IMR-90 (cell line): ENCODE results near the gene SERPINA1. TPM values are rescaled to one million over a fixed set of nuclear protein-coding genes. Genes with fewer than 3 reads are reported as not detected.

Source experiments
- ATAC-seq: fragments of 200-7000 bp; cut with Tn5 transposase; 2 replicates; pipeline ENCODE4 v1.9.1; 2020; ENCODE audit warnings: low read depth, mild to moderate bottlenecking, moderate library complexity
- BruUV-seq: library from RNA; stranded (reverse); fragments of 400-500 nt; replicated peaks from 2 replicates; lab custom pipeline; 2021; lab: Mats Ljungman, UMichigan
- CTCF ChIA-PET: fragments of 300-600 bp; formaldehyde crosslinking; extraction: SDS; loops from one replicate; lab custom pipeline; 2021; ENCODE audit warnings: antibody characterized with exemption; lab: Yijun Ruan, JAX
- POLR2A ChIA-PET: fragments of 300-600 bp; sonication (Branson Sonifier 250); formaldehyde crosslinking; loops from one replicate; lab custom pipeline; 2022; ENCODE audit warnings: antibody characterized with exemption; ENCODE audit not compliant: unreplicated experiment; lab: Charles Lee
- DNase-seq: peaks from one replicate; pipeline ENCODE4 v3.0.0; 2013
- H2AFZ ChIP-seq: replicated peaks from 2 replicates; pipeline ENCODE3; 2013; ENCODE audit warnings: low read length, mild to moderate bottlenecking; ENCODE audit not compliant: poor library complexity
- H2AK5ac ChIP-seq: 2 replicates; pipeline ENCODE4 v1.6.1; 2013; ENCODE audit warnings: low read depth, low read length, inconsistent platforms
- H2AK9ac ChIP-seq: replicated peaks from 2 replicates; pipeline ENCODE3; 2013; ENCODE audit warnings: mild to moderate bottlenecking, low read depth, low read length, moderate library complexity; ENCODE audit not compliant: poor library complexity
- H2BK120ac ChIP-seq: 2 replicates; pipeline ENCODE4 v1.6.1; 2013; ENCODE audit warnings: low read depth, low read length, inconsistent platforms
- H2BK15ac ChIP-seq: 3 replicates; pipeline ENCODE4 v1.6.1; 2013; ENCODE audit warnings: low read depth, low read length, inconsistent platforms
- H2BK20ac ChIP-seq: 2 replicates; pipeline ENCODE4 v1.6.1; 2013; ENCODE audit warnings: low read depth, mild to moderate bottlenecking, inconsistent platforms, low read length, moderate library complexity
- H2BK5ac ChIP-seq: 2 replicates; pipeline ENCODE4 v1.6.1; 2013; ENCODE audit warnings: mild to moderate bottlenecking, low read depth, low read length, inconsistent platforms; ENCODE audit not compliant: poor library complexity, severe bottlenecking
- H3K14ac ChIP-seq: replicated peaks from 2 replicates; pipeline ENCODE4 v1.6.1; 2013; ENCODE audit warnings: low read depth, low read length, inconsistent platforms
- H3K18ac ChIP-seq: 2 replicates; pipeline ENCODE4 v1.6.1; 2013; ENCODE audit warnings: low read depth, low read length, control low read depth
- H3K23ac ChIP-seq: 2 replicates; pipeline ENCODE4 v1.6.1; 2013; ENCODE audit warnings: low read depth, low read length, inconsistent platforms
- H3K27ac ChIP-seq: 2 replicates; pipeline ENCODE4 v1.5.1; 2013; ENCODE audit warnings: mild to moderate bottlenecking, control low read depth, low read length; ENCODE audit not compliant: insufficient read depth
- H3K27me3 ChIP-seq: 2 replicates; pipeline ENCODE4 v1.6.1; 2013; ENCODE audit warnings: low read length; ENCODE audit not compliant: control insufficient read depth, insufficient read depth
- H3K36me3 ChIP-seq: 2 replicates; pipeline ENCODE4 v1.6.1; 2013; ENCODE audit warnings: low read length, mixed read lengths; ENCODE audit not compliant: control insufficient read depth, insufficient read depth
- H3K4ac ChIP-seq: 2 replicates; pipeline ENCODE4 v1.6.1; 2013; ENCODE audit warnings: low read depth, low read length, inconsistent platforms
- H3K4me1 ChIP-seq: 2 replicates; pipeline ENCODE4 v1.6.1; 2013; ENCODE audit warnings: low read length, mixed read lengths; ENCODE audit not compliant: control insufficient read depth, insufficient read depth
- H3K4me2 ChIP-seq: 2 replicates; pipeline ENCODE4 v1.6.1; 2013; ENCODE audit warnings: low read depth, mild to moderate bottlenecking, control low read depth, low read length, moderate library complexity
- H3K4me3 ChIP-seq: 2 replicates; pipeline ENCODE4 v1.5.1; 2013; ENCODE audit warnings: low read depth, mild to moderate bottlenecking, control low read depth, low read length, moderate library complexity; ENCODE audit not compliant: insufficient read depth
- H3K56ac ChIP-seq: 2 replicates; pipeline ENCODE4 v1.6.1; 2013; ENCODE audit warnings: low read length, inconsistent platforms; ENCODE audit not compliant: insufficient read depth; ENCODE audit errors: extremely low read depth
- H3K79me1 ChIP-seq, 2 experiments: 2 replicates each; pipeline ENCODE4 v1.6.1; 2013; ENCODE audit warnings: low read length in 2 of 2, inconsistent platforms in 1 of 2, low read depth in 1 of 2
- H3K9ac ChIP-seq: 2 replicates; pipeline ENCODE4 v1.6.1; 2013; ENCODE audit warnings: low read depth, low read length, control low read depth
- H3K9me1 ChIP-seq: 2 replicates; pipeline ENCODE4 v1.6.1; 2013; ENCODE audit warnings: low read length, inconsistent platforms; ENCODE audit not compliant: insufficient read depth
- H3K9me3 ChIP-seq: 2 replicates; pipeline ENCODE4 v1.6.1; 2013; ENCODE audit warnings: low read length; ENCODE audit not compliant: control insufficient read depth, insufficient read depth
- H4K20me1 ChIP-seq: 2 replicates; pipeline ENCODE4 v1.6.1; 2013; ENCODE audit warnings: low read length, inconsistent platforms; ENCODE audit not compliant: insufficient read depth
- H4K5ac ChIP-seq: 2 replicates; pipeline ENCODE4 v1.6.1; 2013; ENCODE audit warnings: mild to moderate bottlenecking, low read depth, low read length, control low read depth
- H4K8ac ChIP-seq, 2 experiments: 2 replicates each; pipeline ENCODE4 v1.6.1; 2013; ENCODE audit warnings: low read depth in 2 of 2, low read length in 2 of 2, control low read depth in 1 of 2, inconsistent platforms in 1 of 2
- H4K91ac ChIP-seq: 2 replicates; pipeline ENCODE4 v1.6.1; 2013; ENCODE audit warnings: low read depth, low read length, inconsistent platforms; ENCODE audit not compliant: insufficient read depth
- BHLHE40 ChIP-seq: fragments of 150-350 bp; IDR thresholded peaks from 2 replicates; pipeline ENCODE4 v1.6.1; 2016; ENCODE audit warnings: mild to moderate bottlenecking, low read depth, low read length
- CEBPB ChIP-seq: IDR thresholded peaks from 2 replicates; pipeline ENCODE4 v1.6.1; 2012; ENCODE audit warnings: low read depth, low read length, improper control_type of control experiment
- CHD1 ChIP-seq: IDR thresholded peaks from 2 replicates; pipeline ENCODE4 v1.6.1; 2012; ENCODE audit warnings: low read depth, low read length, improper control_type of control experiment
- CTCF ChIP-seq: conservative IDR thresholded peaks from 2 replicates; pipeline ENCODE4 v1.5.1; 2012; ENCODE audit warnings: mild to moderate bottlenecking, low read depth, low read length, improper control_type of control experiment
- FOS ChIP-seq: fragments of 150-350 bp; IDR thresholded peaks from 2 replicates; pipeline ENCODE4 v1.6.1; 2016; ENCODE audit warnings: low read depth, low read length
- MAFK ChIP-seq: IDR thresholded peaks from 2 replicates; pipeline ENCODE4 v1.6.1; 2012; ENCODE audit warnings: low read depth, low read length, improper control_type of control experiment
- MAZ ChIP-seq: IDR thresholded peaks from 2 replicates; pipeline ENCODE4 v1.6.1; 2012; ENCODE audit warnings: low read depth, mild to moderate bottlenecking, low read length, improper control_type of control experiment, moderate library complexity, borderline replicate concordance
- MXI1 ChIP-seq: IDR thresholded peaks from 2 replicates; pipeline ENCODE4 v1.6.1; 2012; ENCODE audit warnings: low read depth, mild to moderate bottlenecking, low read length, moderate library complexity, borderline replicate concordance
- NFE2L2 ChIP-seq: fragments of 150-350 bp; IDR thresholded peaks from 2 replicates; pipeline ENCODE4 v1.6.1; 2016; ENCODE audit warnings: low read depth, mild to moderate bottlenecking, low read length
- POLR2A ChIP-seq: IDR thresholded peaks from 2 replicates; pipeline ENCODE4 v1.6.1; 2012; ENCODE audit warnings: mild to moderate bottlenecking, low read depth, low read length
- RCOR1 ChIP-seq: IDR thresholded peaks from 2 replicates; pipeline ENCODE4 v1.6.1; 2012; ENCODE audit warnings: mild to moderate bottlenecking, low read length, improper control_type of control experiment; ENCODE audit not compliant: insufficient replicate concordance
- RFX5 ChIP-seq: IDR thresholded peaks from 2 replicates; pipeline ENCODE4 v1.8.0; 2012; ENCODE audit warnings: low read depth, mild to moderate bottlenecking, low read length, moderate library complexity
- SMC3 ChIP-seq: fragments of 150-350 bp; IDR thresholded peaks from 2 replicates; pipeline ENCODE4 v1.6.1; 2016; ENCODE audit warnings: low read depth, mild to moderate bottlenecking, antibody characterized with exemption, low read length, moderate library complexity
- USF2 ChIP-seq: fragments of 150-350 bp; IDR thresholded peaks from 2 replicates; pipeline ENCODE4 v1.6.1; 2017; ENCODE audit warnings: mild to moderate bottlenecking, antibody characterized with exemption, low read length, low read depth
- WGBS, 2 experiments: methylation state at CpG; one replicate each; pipeline versions ENCODE4 v1.1.5 to v1.1.7; 2013; ENCODE audit warnings: missing lambda C conversion rate in 2 of 2; ENCODE audit not compliant: insufficient read length in 1 of 2; ENCODE audit errors: extremely low coverage in 2 of 2; 5-methylcytosine and 5-hydroxymethylcytosine counted together
- dilution Hi-C: fragments of 300-500 bp; cut with HindIII; formaldehyde crosslinking; loops from one replicate; pipeline ENCODE4 v1.14.3; 2018; ENCODE audit warnings: low sequenced_read_pairs; ENCODE audit not compliant: unreplicated experiment
- in situ Hi-C: fragments of 300-500 bp; cut with MboI; formaldehyde crosslinking; loops from 3 replicates; pipeline ENCODE4 v1.14.3; 2019; ENCODE audit warnings: low sequenced_read_pairs, inconsistent platforms, mixed read lengths
- intact Hi-C: fragments of 100-400 bp; cut with micrococcal nuclease; formaldehyde crosslinking; loops from 2 replicates; pipeline ENCODE4 v1.10.0; 2022
- polyA plus RNA-seq, 3 experiments: library from polyadenylated mRNA; depleted of rRNA; stranded (reverse); fragments of >200 nt; gene quantifications; 2 replicates each; pipeline ENCODE4 v1.2.3, GENCODE V29; 2012; ENCODE audit warnings: low replicate concordance in 1 of 3
- total RNA-seq: library from RNA; depleted of rRNA; stranded (reverse); fragments of >200 nt; gene quantifications from 2 replicates; pipeline ENCODE4 v1.2.3, GENCODE V29; 2012

SERPINA1 gene
- total and polyA plus RNA-seq, 2 of the 4 experiments (the other 2 are of a cell fraction) = 0.54 to 1.2 TPM

- H3K4me1 ChIP-seq = no peaks in the 10 kb centered on the region
- whole genome bisulfite sequencing, 2 experiments = 68% methylated on average over 6 of the region's 16 CpGs; no CpG with 5 or more reads in 1 of the 2 experiments
- H3K18ac ChIP-seq = no peak overlapping the region
- no peaks in the 10 kb centered on the region for H3K9me3 ChIP-seq
- intact Hi-C loops (loop anchor here (1.0 kb wide), 1 partner anchor 16 kb away; no protein-coding TSS in a partner anchor), dilution Hi-C loops (no loop called here), in situ Hi-C loops (no loop called here)
- H3K36me3 ChIP-seq = no peaks in the 10 kb centered on the region
- H3K79me1 ChIP-seq = no peaks in the 10 kb centered on the region
- H2AK5ac ChIP-seq = no peak overlapping the region
- H4K8ac ChIP-seq = no peak overlapping the region
- no peak overlapping the region for H3K4me2 ChIP-seq
- no peak overlapping the region for H3K27ac ChIP-seq
- no peak overlapping the region for H4K5ac ChIP-seq
- H3K9ac ChIP-seq = no peak overlapping the region
- no peak overlapping the region for H3K14ac ChIP-seq
- BruUV-seq = no TSS peak
- H2BK5ac ChIP-seq = no peak overlapping the region
- no peaks in the 10 kb centered on the region for H4K20me1 ChIP-seq
- no peak overlapping the region for H2AFZ ChIP-seq
- ATAC-seq (no peak), DNase-seq (no peak)
- no peak overlapping the region for H2BK120ac ChIP-seq
- TF ChIP-seq NFE2L2 (no peak), FOS (no peak), BHLHE40 (no peak), RFX5 (no peak), USF2 (no peak), MXI1 (no peak), SMC3 (no peak), POLR2A (no peak), MAFK (no peak), CHD1 (no peak), CEBPB (no peak), RCOR1 (no peak), CTCF (no peak), MAZ (no peak)
- no peak overlapping the region for H3K23ac ChIP-seq
- H3K9me1 ChIP-seq = no peaks in the 10 kb centered on the region
- no peak overlapping the region for H3K4me3 ChIP-seq
- POLR2A ChIA-PET = no interaction called here
- H2BK20ac ChIP-seq = no peak overlapping the region
- no peak overlapping the region for H3K56ac ChIP-seq
- H3K4ac ChIP-seq = no peak overlapping the region
- no peak overlapping the region for H2AK9ac ChIP-seq
- H4K91ac ChIP-seq = no peak overlapping the region
- H3K27me3 ChIP-seq = no peaks in the 10 kb centered on the region; the same call in 1 of the 2 replicates
- H2BK15ac ChIP-seq = no peak overlapping the region
- CTCF ChIA-PET = no interaction called here
Measured at GRCh38 chr14:94380225-94381148, 7.9 kb downstream of the SERPINA1 start.
